GM18498 (cell line): ENCODE results near the gene KIF1B.
A peak's percentile ranks its signal among the peaks of the same experiment; 100 is the strongest.

ENCODE experiments used
- ATAC-seq: cut with Tn5 transposase; IDR thresholded peaks from one replicate; pipeline ENCODE4 v1.9.1; 2021; ENCODE audit warnings: mild to moderate bottlenecking, moderate library complexity; ENCODE audit not compliant: unreplicated experiment

KIF1B gene, protein sequence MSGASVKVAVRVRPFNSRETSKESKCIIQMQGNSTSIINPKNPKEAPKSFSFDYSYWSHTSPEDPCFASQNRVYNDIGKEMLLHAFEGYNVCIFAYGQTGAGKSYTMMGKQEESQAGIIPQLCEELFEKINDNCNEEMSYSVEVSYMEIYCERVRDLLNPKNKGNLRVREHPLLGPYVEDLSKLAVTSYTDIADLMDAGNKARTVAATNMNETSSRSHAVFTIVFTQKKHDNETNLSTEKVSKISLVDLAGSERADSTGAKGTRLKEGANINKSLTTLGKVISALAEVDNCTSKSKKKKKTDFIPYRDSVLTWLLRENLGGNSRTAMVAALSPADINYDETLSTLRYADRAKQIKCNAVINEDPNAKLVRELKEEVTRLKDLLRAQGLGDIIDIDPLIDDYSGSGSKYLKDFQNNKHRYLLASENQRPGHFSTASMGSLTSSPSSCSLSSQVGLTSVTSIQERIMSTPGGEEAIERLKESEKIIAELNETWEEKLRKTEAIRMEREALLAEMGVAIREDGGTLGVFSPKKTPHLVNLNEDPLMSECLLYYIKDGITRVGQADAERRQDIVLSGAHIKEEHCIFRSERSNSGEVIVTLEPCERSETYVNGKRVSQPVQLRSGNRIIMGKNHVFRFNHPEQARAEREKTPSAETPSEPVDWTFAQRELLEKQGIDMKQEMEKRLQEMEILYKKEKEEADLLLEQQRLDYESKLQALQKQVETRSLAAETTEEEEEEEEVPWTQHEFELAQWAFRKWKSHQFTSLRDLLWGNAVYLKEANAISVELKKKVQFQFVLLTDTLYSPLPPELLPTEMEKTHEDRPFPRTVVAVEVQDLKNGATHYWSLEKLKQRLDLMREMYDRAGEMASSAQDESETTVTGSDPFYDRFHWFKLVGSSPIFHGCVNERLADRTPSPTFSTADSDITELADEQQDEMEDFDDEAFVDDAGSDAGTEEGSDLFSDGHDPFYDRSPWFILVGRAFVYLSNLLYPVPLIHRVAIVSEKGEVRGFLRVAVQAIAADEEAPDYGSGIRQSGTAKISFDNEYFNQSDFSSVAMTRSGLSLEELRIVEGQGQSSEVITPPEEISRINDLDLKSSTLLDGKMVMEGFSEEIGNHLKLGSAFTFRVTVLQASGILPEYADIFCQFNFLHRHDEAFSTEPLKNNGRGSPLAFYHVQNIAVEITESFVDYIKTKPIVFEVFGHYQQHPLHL (N-terminal part only)

DNA sequence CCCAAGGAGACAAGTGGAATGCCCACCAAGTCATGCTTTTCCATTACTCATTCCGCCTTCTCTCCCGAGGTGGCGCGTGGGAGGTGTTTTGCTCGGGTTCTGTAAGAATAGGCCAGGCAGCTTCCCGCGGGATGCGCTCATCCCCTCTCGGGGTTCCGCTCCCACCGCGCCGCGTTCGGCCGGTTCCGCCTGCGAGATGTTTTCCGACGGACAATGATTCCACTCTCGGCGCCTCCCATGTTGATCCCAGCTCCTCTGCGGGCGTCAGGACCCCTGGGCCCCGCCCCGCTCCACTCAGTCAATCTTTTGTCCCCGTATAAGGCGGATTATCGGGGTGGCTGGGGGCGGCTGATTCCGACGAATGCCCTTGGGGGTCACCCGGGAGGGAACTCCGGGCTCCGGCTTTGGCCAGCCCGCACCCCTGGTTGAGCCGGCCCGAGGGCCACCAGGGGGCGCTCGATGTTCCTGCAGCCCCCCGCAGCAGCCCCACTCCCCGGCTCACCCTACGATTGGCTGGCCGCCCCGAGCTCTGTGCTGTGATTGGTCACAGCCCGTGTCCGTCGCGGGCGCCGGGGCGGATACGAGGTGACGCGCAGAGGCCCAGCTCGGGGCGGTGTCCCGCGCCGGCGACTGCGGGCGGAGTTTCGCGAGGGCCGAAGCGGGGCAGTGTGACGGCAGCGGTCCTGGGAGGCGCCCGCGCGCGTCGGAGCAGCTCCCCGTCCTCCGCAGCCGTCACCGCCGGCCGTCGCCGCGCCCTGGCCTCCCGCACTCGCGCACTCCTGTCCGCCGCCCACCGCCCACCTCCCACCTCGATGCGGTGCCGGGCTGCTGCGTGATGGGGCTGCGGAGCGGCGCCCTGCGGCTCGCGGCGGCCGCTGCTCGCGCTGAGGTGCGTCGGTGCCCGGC is at the start of gene KIF1B:
TSS of gene KIF1B (plus strand) at position 666 of the 906 bp plus-strand sequence. CDS start 21,759 bp downstream, outside the sequence.
- peak; percentile 99 for ATAC-seq

DNA sequence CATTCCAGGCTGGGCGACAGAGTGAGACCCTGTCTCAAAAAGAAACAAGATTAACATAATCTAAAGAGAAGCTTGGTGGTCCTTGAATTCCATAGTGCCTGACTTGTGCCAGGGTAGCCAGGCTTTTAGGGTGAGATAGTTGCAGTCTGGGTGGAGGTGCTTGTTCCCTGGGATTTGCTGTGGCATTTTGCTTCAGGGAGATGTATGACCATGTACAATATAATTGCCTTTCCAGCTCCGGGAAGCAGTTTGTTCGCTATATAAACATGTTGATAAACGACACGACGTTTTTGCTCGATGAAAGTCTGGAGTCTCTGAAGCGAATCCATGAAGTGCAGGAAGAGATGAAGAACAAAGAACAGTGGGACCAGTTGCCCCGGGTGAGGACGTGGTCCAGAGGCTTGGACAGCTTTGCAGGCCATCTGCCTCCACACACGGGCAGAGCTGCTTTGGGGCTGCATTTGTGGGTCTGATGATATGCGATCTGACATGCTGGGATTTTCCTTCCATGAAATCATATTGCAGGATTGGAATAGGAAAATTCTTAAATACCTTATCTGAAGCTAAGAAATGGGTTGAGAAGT is 49.4 kb upstream of the KIF1B start:
- no peak for ATAC-seq

DNA sequence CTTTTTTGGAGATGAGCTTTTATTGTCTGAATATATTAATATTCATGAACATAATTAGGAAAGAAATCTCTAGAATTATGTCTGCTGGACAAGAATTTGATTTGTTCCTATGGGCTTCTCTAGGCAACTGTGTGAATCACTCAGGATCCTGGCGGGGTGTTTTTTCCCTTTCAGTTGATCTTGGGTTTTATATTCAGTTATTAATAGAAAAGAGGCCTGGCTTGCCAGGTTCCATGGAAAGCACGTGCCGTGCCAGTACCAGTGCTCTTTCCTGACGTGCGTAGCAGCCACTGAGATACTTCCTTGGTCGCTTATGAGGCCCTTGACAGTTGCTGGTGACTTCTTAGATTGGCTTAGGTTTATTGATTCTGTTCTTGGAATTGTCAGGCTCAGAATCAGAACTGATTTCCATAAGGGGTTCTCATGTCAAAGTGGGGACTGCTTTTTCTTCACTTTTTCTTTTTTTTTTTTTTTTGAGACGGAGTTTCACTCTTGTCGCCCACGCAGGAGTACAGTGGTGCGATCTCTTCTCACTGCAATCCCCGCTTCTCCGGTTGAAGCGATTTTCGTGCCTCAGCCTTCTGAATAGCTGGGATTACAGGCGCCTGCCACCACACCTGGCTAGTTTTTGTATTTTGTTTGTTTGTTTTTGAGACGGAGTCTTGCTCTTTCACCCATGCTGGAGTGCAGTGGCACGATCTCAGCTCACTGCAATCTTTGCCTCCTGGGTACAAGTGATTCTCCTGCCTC is 48.7 kb upstream of the KIF1B start:
- ATAC-seq: no peak

DNA sequence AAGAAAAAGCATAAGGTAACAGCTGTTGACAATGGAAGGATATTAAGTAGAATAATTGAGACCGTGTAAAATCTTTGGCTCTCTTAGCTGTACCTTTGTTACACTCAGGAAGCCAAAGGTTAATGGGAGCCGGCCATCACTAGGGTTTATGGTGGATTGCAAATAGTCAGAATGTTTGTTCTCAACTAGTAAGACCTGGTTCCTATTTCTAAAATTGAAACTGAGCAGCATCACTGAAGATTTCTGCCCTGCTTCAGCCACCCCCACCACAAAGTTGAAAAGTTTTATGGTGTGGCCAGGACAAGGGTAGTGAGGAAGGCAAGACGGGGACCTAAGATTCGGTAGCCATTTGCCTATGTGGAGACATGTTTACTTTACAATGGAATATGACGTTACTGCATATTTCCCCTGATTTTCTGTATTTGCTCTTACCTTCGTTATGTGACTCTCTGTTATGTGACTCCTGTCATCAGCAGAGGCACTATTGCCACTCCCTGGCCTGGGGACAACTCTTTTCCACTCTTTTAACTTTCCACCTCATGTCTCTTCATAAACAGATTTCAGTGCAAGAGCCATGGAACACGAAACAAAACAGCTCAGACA is 41.4 kb upstream of the KIF1B start:
- no peak for ATAC-seq

DNA sequence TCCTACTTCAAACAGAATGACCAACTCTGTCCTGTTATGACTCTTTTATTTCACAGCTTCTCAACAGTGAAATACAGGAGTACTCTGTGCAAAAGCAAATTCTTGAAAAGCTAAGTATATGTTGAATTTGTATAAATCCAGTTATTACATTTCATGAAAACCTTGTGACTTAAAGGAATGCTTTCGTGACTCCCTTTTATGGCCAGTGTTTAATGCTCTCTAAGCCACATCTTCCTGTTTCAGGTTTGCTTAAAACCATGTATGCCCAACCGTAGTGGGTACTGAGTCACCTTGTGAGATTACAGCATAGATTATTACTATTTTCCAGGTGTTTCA is 40.2 kb upstream of the KIF1B start:
- peak; percentile 68 for ATAC-seq

DNA sequence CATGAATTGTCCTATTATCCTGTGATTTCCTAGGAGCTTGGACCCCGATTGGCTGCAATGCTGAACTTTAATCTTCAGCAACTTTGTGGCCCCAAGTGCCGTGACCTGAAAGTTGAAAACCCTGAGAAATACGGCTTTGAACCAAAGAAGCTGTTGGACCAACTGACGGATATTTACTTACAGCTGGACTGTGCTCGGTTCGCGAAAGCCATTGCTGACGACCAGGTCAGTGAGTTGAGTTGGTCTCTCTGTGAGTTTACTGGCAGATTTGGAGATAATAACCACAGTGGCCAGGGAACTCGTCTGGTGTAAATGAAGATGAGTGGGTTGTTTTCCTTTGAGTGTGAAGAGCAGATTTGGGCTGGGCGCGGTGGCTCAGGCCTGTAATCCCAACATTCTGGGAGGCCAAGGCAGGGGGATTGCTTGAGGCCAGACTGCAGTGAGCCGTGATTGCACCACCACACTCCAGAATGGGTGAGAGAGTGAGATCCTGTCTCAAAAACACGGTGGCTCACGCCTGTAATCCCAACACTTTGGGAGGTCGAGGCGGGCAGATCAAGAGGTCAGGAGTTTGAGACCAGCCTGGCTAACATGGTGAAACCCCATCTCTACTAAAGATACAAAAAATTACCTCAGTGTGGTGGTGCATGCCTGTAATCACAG is 39.1 kb upstream of the KIF1B start:
- ATAC-seq: no peak

DNA sequence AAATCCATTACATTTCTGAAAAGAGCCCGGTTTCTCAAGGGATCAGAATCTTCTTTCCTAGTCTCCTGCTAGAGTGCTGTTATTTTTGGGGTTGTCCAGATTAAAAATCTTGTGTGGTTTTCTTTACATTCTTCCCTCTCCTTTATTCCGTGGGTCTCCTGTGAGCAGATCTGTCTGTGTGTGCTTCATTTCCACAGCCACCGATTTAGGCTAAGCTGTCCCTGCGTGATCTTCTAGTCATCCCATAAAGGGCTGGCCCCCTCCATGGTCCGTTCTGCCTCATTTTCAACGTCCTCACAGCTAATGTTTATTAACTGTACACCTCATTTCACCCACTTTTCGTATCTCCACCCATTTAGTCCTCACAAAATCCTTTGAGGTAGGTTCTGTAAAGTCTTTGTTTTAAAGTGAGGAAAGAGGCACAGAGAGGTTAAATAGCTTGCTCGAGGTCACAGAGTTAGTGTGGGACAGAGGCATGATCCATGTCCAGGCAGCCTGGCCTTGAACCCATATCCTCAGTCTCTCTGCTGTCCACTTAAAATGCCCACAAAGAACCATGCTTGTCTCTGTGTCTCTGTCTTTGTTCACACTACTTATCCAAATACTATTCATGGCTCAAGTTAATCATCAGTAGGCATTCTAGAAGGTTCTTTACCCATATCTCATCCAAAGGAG is 38.2 kb upstream of the KIF1B start:
- no peak for ATAC-seq

DNA sequence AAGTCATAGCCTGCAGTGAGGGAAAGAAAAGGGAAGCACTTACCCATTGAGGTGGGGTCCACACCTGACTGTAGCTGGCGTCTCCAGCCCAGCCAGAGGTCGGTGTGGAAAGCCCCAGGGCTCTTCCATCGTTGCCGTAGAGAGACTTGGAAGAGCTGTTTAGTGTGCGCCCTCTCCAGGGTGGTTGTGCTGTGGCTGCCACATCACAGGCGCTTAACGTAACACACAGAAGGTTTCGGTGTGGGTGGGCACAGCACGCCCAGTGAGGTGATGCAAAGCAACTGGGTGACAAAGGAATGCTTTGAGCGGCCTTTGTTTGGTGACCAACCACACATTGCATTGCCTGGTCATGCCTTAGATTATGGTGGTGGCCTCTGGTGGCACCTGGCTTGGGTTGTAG is 36.8 kb upstream of the KIF1B start:
- ATAC-seq: no peak

DNA sequence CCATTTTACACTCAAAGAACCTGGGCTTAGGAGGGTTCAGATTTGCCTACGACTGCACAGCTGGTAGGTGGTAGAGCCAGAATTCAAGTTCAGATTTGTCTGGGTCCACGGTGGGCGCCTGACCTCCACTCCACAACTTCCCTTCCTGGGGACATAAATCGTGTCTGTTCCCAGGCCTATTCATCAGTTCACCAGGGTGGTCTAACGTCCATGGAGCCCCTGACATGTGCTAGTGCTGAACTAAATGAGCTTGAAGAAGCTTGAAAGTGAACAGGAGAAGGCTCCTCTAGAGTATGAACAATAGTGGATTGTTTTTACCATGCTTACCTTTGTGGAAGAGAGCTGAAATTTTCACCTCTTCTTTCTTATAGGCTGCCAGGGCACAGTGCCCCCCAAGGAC is 32.5 kb upstream of the KIF1B start:
- ATAC-seq: no peak

DNA sequence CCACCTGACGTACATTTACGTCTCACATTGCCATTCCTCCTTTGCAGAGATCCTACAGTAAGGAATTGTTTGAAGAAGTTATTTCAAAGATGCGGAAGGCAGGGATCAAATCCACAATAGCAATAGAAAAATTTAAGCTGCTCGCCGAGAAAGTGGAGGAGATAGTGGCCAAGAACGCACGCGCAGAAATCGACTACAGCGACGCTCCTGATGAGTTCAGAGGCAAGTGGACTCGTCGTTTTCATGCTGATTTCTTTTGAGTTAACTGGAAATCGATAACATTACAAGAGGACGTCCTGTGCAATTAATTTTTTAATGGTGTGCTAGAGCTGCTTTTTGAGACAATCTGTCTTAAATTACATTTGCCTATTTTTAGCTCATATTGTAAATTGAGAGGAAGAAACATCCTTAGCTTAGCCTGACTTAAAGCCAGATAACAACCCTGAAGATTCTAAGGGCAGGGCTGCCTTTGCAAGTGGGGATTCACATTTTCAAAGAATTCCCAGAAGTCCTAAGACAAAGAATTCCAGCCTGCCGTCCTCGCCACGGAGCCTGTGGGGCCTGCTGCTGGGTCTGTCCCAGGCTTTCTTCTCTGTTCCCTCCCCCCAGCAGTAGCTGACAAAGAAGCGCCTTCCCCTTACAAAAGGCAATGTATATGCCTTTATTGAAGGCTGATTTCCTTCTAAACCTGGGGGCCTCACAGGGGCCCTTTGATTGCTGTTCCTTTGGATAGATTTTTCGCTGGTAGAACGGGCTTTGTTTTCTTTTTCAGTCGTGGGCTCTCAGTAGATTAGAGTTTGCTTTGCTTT is 31.6 kb upstream of the KIF1B start:
- ATAC-seq: no peak

DNA sequence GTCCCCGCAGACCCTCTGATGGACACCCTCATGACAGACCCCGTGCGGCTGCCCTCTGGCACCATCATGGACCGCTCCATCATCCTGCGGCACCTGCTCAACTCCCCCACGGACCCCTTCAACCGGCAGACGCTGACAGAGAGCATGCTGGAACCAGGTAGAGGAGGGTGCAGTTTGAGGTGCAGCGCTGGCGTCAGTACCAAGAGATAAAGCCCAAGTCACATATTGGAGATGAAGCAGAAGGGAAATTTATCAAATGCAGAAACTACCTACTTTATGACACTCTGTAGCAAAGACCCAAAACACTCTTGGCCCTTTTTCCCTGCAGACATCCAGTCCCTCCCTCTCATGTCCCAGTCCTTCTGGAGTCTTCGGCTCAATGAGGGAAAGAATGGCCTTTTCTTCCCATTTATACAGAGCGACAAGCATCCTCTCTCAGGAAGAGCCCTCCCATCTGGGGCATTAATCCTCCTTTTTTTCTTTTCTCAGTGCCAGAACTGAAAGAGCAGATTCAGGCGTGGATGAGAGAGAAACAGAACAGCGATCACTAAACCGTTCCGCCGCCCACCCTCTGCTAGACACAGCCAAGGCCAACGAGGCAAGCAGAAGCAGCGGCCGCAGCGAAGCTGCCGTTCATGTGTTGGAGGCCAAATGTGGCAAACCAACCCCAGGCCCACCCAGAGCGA is 30.8 kb upstream of the KIF1B start:
- ATAC-seq: no peak

DNA sequence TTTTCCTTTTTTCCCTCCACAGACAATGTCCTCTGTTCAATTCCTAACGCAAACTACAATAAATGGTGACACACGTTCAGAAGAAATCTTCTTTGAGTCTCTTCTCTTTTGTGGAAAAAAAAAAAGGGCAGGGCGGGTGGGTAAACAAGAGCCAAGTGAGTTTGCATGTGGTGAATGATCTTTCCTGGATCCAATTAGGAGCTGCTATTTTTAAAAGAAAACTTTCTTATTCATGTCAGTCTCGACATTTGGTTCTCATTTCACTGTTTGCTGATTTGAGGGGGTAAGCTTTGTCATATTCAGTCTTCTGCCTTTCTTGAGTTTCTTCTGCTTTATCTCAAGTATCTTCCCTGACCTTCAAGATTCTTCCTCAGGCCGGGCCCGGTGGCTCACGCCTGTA is 29.2 kb upstream of the KIF1B start:
- ATAC-seq: no peak

DNA sequence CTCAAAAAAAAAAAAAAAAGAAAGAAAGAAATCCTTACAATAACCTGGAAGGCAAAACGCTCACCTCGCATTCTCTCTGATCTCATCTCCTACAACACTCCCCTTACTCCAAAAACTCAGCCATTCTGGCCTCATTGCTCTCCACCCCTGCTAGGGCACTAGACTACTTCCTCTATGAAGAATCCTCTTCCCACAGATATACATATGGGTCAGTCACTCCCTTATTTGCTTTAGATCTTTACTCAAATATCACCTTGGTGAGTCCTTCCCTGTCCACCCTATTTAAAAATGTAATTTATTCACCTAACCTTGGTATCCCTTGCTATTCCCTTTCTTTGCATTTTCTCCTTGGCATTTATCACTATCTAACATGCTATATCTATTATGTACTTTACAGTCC is 24.6 kb upstream of the KIF1B start:
- ATAC-seq: no peak

DNA sequence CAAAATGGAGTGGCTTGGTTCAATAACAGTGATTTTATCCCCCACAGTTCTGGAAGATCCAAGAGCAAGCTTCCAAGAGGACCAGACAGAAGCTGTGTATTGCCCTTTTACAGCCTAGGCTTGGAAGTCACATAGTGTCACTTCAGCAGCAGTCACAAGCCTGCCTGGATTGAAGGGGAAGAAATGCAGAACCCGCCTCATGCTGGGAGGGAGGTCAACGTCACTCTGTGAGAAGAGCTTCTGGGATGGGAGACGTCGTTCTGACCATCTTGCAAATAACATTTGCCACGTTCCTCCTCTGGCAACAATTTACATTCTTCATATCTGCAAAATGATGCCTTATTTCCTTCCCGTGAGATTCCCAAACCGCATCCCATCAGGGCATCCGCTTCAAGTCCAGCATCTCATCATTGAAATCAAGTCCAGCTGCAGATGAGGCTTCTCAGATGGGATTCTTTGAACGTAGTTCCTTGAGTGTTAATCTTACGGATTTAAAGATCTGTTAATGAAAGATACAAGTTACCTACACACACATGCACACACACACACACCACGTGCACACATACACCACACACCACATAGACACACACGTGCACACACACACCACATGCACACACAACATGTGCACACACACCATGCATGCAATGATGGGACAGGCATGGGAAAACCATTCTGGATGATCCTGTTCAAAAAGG is 23.9 kb upstream of the KIF1B start:
- no peak for ATAC-seq

DNA sequence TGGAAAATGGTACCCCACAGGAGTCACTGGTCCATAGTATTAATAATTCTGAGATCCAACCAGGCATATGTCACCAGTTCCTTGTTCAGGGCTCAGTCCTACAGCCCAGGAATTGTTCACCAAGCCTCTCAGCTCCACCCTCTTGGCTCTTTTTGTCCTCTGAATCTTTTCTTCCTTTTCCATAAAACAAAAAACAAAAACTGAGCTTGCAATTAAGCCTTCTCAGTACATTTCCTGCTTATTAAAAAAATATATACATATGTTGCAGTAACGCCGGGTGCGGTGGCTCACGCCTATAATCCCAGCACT is 23.4 kb upstream of the KIF1B start:
- no peak for ATAC-seq

DNA sequence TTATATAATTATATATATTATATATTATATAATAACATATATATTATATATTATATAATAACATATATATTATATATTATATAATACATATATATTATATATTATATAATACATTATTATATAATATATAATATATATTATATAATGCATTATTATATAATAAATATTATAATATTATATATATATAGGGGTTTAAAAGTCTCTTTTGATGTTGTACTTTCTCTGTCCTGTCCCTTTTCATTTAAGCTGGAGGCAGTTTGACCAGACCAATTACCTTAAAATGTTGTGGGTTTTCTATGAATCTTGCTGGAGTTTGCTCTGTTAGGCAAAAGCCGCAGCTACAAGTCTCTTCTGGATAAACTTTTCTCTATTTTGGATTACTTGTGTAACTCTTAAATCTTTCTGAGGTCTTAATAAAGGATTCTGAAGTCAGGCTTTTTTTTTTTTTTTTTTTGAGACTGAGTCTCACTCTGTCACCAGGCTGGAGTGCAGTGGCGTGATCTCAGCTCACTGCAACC is 22.2 kb upstream of the KIF1B start:
- ATAC-seq: no peak
